KMS-11 (cell line): ENCODE measurements around the gene TFAP2A.
A peak's percentile ranks its signal among the peaks of the same experiment; 100 is the strongest.

ENCODE experiments used
- H2AFZ ChIP-seq: fragments of 200-600 bp; sonication (generic); 2 replicates; pipeline ENCODE4 v1.6.1; 2016; ENCODE audit warnings: antibody characterized with exemption, mixed run types, low read depth
- H3K27ac ChIP-seq: fragments of 200-600 bp; sonication (generic); 2 replicates; pipeline ENCODE4 v1.6.1; 2016; ENCODE audit warnings: mild to moderate bottlenecking, mixed run types
- H3K27me3 ChIP-seq: fragments of 200-600 bp; sonication (generic); 2 replicates; pipeline ENCODE4 v1.6.1; 2017; ENCODE audit warnings: mild to moderate bottlenecking, low read depth, mixed run types, moderate library complexity; ENCODE audit not compliant: insufficient read depth
- H3K36me3 ChIP-seq: fragments of 200-600 bp; sonication (generic); 2 replicates; pipeline ENCODE4 v1.6.1; 2017; ENCODE audit warnings: mild to moderate bottlenecking, mixed run types; ENCODE audit not compliant: insufficient read depth
- H3K4me1 ChIP-seq: fragments of 200-600 bp; sonication (generic); 2 replicates; pipeline ENCODE4 v1.6.1; 2016; ENCODE audit warnings: mild to moderate bottlenecking, low read depth, mixed run types; ENCODE audit not compliant: poor library complexity, severe bottlenecking
- H3K4me2 ChIP-seq: fragments of 200-600 bp; sonication (generic); 2 replicates; pipeline ENCODE4 v1.7.0; 2016; ENCODE audit warnings: mild to moderate bottlenecking, mixed run types
- H3K4me3 ChIP-seq: fragments of 200-600 bp; sonication (generic); IDR thresholded peaks from 2 replicates; pipeline ENCODE4 v1.6.1; 2017; ENCODE audit warnings: low read depth, low read length, mixed read lengths; ENCODE audit not compliant: insufficient read depth
- H3K79me2 ChIP-seq: fragments of 200-600 bp; sonication (generic); 2 replicates; pipeline ENCODE4 v1.6.1; 2016; ENCODE audit warnings: low read depth, mixed run types; ENCODE audit not compliant: insufficient read depth
- H3K9ac ChIP-seq: fragments of 200-600 bp; sonication (generic); 2 replicates; pipeline ENCODE4 v1.6.1; 2016; ENCODE audit warnings: mild to moderate bottlenecking, mixed run types
- H4K20me1 ChIP-seq: fragments of 200-600 bp; sonication (generic); 2 replicates; pipeline ENCODE4 v1.6.1; 2016; ENCODE audit warnings: mild to moderate bottlenecking, mixed run types; ENCODE audit not compliant: insufficient read depth
- CTCF ChIP-seq: fragments of 200-600 bp; sonication (generic); conservative IDR thresholded peaks from 2 replicates; pipeline ENCODE4 v1.6.1; 2017; ENCODE audit warnings: low read depth, mild to moderate bottlenecking, antibody characterized with exemption, low read length, moderate library complexity, mixed read lengths

TFAP2A gene

GRCh38 chr6:10431423-10432164 is 16.7 kb upstream of the TFAP2A start:
- Histone ChIP-seq H3K4me3 (no peak overlapping the region), H3K9ac (no peak overlapping the region), H4K20me1 (no peaks in the 10 kb centered on the region), H3K4me2 (no peak overlapping the region), H3K27me3 (no peaks in the 10 kb centered on the region), H2AFZ (no peak overlapping the region), H3K27ac (no peak overlapping the region), H3K36me3 (no peaks in the 10 kb centered on the region), H3K79me2 (no peaks in the 10 kb centered on the region), H3K4me1 (peaks cover 28% of the 10 kb centered on the region)
- TF ChIP-seq CTCF = no peak

- no peaks in the 10 kb centered on the region for H4K20me1 ChIP-seq
- no peak overlapping the region for H3K27ac ChIP-seq
- no peak overlapping the region for H3K9ac ChIP-seq
- TF ChIP-seq CTCF = peak; percentile 75
- H3K36me3 ChIP-seq = no peaks in the 10 kb centered on the region
- H3K4me2 ChIP-seq = no peak overlapping the region; the same call in 1 of the 2 replicates
- peaks cover 19% of the 10 kb centered on the region for H3K4me1 ChIP-seq
- H3K27me3 ChIP-seq = no peaks in the 10 kb centered on the region
- no peaks in the 10 kb centered on the region for H3K79me2 ChIP-seq
- H3K4me3 ChIP-seq = no peak overlapping the region
- peak overlapping the region; percentile 35; the same call in 1 of the 2 replicates for H2AFZ ChIP-seq
Measured at GRCh38 chr6:10429638-10430427, 15.0 kb upstream of the TFAP2A start.

GRCh38 chr6:10426781-10427279 is 12.0 kb upstream of the TFAP2A start:
- no peak for TF ChIP-seq CTCF
- no peak overlapping the region for H3K4me3 ChIP-seq
- peak overlapping the region; percentile 96 for H3K4me2 ChIP-seq
- H3K27me3 ChIP-seq = no peaks in the 10 kb centered on the region
- H3K36me3 ChIP-seq = no peaks in the 10 kb centered on the region
- no peaks in the 10 kb centered on the region for H3K79me2 ChIP-seq
- H4K20me1 ChIP-seq = no peaks in the 10 kb centered on the region
- peak overlapping the region; percentile 84 for H3K27ac ChIP-seq
- H2AFZ ChIP-seq = peak overlapping the region; percentile 100
- peak overlapping the region; percentile 94 for H3K9ac ChIP-seq
- H3K4me1 ChIP-seq = peaks cover 19% of the 10 kb centered on the region

- no peaks in the 10 kb centered on the region for H3K27me3 ChIP-seq
- H3K36me3 ChIP-seq = no peaks in the 10 kb centered on the region
- no peaks in the 10 kb centered on the region for H4K20me1 ChIP-seq
- H3K27ac ChIP-seq = peak overlapping the region; percentile 84
- no peaks in the 10 kb centered on the region for H3K79me2 ChIP-seq
- peaks cover 19% of the 10 kb centered on the region for H3K4me1 ChIP-seq
- peak; percentile 24 for TF ChIP-seq CTCF
- H3K4me3 ChIP-seq = no peak overlapping the region
- peak overlapping the region; percentile 94 for H3K9ac ChIP-seq
- peak overlapping the region; percentile 96 for H3K4me2 ChIP-seq
- H2AFZ ChIP-seq = peak overlapping the region; percentile 100
Measured at GRCh38 chr6:10425975-10426780, 11.3 kb upstream of the TFAP2A start.
